Measurements from ENCODE around the gene ARL16.

The ARL16 gene

DNA sequence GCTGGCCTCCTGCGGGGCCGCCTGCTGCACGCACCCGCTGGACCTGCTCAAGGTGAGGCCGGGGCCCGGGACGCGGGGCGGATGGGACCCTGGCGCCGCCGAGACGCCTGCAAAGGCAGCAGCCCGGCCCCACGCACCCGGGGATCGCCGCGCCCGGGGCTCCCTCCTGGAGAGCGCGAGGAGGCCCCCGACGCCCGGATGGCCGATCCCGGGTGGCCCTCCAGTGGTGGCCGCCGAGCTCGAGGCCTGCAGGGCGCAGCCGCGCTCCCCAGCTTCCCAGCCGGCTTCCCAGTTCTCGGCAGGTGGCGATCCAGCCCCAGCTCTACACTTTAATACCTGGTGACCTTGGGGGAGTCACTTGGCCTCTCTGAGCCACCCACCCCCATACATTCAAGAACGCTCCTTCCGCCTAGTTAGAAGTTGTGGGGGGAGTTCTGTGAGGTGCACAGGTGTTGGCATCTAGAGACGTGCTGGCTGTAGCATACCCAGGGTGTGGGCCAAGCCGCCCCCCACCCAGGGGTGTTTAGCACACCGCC lies 28.9 kb upstream of the ARL16 start:
- peak in 1 of 2 experiments; percentile 39 for DNase-seq

DNA sequence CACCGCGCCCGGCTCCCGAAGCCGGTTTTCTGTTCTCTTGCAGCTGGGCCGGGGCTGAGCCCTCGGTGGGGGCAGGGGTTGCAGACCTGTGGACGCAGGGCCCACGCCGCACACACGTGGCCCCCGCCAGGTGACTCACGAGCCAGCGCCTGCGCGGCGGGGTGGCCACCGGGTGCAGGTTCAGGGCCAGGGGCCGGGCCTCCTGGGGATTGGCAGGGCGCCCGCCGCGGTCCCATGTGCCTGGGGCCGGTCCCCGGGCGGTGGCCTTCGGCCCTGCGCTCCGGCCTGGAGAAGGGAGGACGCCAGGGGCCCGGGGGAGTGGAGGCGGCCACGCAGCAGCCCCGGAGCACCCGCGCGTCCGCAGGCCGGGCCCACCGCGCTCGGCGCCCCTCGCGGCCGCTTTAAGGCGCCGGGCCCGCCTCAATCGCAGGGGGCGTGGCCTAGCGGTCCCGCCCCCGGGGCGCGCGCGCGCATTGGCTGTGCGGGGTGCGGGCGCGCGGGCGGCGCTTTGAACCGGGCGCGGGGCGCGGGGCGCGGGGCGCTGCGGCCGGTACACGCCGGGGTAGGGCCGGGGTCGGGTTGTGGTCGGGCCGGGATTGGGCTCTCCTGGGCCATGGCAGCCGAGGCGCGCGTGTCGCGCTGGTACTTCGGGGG lies 28.3 kb upstream of the ARL16 start, which contains the start of gene SLC25A10:
Gene SLC25A10, plus strand, starts transcription at position 471 of the 654 bp plus-strand sequence. Its CDS starts 143 bp downstream, at position 614.
- peak; percentile 63 to 89 for DNase-seq

DNA sequence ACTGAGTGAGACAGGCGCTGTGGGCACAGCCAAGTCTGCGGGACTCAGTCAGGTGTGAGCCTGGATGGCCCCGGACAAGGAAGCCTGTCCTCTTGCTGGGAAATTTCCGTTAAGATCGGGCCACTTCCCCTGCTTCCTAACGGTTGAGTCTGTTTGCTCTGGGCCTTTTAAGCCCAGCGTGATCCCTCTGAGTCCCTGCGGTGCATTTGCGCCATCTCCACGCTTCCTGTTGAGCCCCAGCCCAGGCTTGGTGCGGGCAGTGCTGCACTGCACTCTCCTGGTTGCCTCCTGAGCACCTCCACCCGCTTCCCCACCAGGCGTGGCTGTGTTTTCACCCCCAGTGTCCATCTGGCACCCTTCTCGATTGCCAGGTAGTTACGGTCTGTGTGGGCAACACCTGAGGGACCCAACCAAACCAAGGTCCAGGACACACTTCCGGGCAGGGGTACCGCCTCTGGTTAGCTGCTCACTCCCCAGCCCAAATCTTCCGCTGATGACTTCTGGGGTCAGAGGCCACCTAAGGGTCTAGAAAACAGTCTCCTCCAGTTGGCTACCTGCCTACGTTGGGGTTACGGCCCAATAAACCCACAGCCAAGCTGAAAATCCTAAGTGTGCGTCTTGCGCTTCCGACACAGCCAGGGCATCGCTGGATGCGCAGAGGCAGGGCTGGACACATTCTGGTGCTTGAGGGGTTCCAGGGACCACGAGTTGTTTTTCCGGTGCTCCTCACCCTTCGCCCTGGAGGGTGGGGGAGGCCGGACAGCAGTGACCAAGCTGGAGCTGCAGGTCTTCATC lies 27.1 kb upstream of the ARL16 start:
- DNase-seq, result no peak

DNA sequence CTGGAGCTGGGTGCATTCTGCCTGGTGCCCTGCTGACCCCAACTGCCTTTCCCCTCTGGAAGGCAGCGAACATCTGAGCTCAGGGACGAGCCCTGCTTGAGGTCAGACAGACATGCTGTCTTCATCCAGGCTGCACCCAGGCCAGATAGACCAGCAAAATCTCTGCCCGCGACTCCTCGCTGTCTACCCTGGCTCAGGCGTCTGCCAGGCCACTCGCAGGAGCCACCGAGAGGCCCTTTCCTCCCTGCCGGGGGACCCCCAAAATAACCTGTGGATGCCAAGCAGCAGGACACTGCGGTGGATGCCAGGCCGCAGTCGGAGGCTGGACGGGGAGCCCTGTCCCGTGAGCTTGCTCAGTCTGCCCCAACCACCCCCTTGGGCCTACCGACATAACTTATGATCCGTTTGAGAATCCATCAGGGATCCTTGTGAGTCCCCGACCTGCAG lies 25.2 kb upstream of the ARL16 start:
- DNase-seq, result no peak

DNA sequence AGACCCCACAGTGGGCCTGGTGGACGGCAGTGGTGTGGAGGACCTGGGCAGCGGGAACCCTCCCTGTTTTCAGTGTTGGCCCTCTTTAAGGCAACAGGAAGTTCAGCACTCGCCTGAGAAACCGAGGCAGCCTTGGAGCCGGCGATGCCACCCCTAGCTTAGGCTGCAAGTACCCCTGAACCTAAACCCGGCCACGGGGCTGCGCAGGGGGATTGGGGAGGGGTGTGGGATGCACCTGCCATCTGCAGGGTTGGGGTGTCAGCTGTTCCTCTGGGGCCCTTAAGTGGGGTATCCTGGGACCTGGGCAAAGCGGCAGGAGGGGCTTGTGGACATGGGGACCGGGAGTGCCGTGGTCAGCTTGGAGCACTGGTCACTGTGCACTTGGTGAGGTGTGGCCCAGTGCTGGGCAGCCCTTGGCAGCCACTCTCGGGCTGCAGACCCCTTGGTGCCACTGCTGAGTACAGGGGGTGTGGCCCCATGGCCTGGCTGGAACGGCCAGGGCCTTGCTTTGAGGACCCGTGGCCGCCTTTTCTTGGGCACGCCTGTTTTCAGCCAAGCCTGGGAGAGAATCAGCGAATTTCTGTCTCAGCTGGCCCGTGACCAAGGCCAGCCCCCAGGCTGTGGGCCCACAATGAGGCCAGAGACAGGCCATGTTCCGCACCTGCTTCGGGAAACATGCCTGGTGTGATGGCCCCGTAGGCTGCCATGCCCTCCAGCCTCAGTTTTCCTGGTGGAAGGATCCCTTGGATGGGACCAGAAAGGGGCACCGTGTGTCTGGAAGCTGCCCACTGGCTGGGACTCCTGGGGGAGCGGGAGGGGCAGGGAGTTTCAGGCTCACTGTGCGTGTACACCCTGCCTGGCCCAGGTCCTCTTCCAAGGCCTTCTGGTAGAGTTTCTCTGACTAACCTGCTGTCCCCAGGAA lies 24.4 kb upstream of the ARL16 start:
- no peak for DNase-seq

DNA sequence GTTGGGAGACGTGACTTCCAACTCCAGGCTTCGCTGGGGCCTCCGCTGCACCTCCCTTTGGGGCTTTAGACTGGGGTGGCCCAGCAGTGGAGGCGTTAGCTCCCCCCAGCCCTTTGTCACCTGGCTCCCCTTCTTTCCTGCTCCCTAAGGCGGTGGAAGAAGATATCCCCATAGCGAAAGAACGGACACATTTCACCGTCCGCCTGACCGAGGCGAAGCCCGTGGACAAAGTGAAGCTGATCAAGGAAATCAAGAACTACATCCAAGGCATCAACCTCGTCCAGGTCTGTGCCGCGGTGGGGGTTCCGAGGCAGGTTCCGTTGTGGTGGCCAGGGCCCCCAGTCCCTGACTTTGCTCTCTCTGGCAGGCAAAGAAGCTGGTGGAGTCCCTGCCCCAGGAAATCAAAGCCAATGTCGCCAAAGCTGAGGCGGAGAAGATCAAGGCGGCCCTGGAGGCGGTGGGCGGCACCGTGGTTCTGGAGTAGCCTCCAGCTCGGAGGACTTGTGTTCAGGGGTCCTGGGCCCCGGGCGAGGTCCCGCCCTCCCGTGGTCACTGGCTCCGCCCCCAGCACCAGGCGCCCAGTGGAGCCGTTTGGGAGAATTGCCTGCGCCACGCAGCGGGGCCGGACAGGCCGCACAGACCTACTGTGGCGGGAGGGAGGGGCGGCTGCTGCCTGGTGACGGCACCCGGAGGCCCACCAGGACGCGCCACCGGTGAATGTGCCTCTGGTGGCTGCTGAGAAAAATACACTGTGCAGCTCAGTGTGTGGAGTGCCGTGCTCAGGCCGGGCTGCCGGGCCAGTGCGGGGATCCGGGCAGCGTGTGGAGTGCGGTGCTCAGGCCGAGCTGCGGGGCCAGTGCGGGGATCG lies 23.4 kb upstream of the ARL16 start:
- DNase-seq, result no peak

DNA sequence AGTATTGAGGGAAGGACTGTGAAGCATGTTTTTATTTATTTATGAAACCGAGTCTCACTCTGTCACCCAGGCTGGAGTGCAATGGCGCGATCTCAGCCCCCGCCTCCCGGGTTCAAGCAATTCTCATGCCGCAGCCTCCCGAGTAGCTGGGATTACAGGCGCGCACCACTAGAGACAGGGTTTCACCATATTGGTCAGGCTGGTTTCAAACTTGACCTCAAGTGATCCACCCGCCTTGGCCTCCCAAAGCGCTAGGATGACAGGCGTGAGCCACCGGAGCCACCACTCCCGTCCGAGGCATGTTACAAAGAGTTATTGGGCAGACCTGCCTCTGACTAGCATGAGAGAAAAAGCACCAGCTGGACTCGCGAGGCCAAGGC lies 22.6 kb upstream of the ARL16 start:
- DNase-seq, result no peak

DNA sequence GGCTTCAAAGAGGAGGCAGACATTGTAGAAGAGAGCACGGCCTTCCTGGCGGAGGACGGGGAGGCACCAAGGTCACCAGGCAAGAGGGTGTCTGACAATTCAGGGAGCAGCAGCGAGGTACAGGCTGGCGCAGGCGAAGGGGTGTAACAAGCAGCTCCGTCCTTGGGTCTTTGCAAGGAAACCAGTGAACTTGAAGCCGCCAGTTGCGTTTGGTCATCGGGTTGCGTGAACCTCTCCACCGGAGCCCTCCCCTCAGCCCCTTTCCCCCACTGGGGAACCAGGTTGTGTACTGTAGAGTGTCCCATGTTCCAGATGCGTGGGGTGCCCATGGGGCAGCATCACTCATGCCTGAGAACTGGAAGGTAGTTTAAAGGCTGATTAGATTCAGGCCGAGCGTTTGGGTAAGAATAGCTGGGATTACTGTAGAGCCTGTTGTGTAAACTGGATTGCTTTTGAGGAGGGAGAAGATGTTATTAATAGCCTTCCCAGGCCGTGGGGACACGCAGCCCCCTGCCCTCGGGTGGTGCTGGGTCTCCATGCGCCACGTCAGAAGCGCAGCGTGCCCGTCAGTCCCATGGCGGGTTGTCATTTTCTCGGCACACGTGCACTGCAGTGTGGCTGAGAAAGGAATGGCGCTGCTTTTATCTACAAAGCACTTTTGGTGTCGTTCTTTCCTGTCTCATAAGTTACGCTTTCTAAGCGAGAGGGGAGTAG lies 22.1 kb upstream of the ARL16 start:
- no peak for DNase-seq

DNA sequence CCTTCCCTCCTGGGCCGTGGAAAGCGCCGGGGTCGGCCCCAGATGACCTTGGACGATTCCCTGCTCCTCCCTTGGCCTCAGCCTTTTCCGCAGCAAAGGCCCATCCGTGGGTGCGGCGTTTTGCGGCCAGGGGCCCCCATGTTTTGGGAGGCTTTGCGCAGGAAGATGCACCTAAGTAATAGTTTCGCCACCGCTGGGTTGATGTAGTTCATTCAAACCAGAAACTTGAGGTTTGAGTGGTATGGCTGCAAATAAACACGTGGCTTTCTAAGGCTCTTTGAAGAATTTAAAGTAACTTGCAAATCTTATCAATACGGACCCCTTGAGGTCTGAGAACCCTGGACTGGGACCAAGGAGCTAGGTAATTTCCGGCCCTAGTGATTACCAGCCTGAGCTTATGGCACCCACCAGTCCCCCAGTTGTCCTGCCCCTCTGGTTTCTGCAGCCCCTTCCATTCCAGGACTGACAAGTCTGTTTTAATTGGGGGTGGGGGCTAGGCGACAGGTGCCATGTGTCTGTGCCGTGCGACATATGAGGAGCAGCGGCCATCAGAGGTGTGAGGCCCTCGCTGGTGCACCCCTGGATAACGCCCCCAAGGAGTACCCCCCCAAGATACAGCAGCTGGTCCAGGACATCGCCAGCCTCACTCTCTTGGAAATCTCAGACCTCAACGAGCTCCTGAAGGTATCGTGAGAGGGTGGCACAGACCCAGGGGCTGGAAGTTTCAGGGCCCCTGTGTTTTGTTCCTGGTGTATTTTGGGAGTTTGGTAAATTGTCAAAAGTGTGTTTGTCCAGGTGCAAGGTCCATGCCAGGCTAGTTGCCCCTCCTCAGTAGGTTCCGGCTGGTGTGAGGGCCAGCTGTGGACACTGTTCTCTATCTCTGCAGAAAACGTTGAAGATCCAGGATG lies 20.4 kb upstream of the ARL16 start:
- no peak for DNase-seq

DNA sequence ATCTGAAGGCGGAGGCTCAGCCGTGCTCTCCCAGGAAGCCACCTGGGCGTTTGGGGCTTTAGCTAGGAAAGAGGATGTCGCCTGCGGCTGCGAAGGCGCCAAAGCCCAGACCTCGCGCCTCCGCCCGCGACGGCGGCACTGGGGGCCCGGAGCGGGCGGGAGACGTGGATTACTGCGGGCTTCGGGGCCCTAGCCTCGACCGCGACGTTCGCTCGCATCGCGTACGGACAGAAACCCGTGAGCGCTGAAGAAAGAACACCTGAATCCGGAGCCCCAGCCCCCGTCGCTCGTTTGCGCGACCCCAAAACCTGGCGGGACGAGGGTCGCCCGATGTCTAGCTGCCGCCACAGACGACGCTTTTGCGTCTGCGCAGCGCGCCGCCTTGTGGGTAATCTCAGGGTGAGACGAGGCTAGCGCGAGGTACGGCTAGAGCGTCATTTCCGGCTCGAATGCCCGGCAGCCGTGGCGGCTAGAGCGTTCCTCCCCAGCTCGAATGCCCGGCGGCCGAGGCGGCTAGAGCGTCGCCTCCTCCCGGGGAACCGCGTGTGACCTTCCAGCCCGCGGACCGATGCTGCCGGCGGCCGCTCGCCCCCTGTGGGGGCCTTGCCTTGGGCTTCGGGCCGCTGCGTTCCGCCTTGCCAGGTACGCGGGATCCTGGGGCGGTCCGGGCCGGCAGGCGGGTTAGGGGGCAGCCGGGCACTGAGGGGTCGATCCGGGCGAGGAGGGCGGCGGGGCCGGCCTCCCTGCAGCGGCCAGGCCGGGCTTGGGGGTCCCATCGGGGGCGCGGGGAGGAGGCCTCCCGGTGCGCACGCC lies 19.5 kb upstream of the ARL16 start, which contains the start of gene MRPL12:
Gene MRPL12, plus strand, starts transcription at position 434 of the 813 bp plus-strand sequence. Its CDS starts 135 bp downstream, at position 569.
- DNase-seq, result peak; percentile 86 to 96

DNA sequence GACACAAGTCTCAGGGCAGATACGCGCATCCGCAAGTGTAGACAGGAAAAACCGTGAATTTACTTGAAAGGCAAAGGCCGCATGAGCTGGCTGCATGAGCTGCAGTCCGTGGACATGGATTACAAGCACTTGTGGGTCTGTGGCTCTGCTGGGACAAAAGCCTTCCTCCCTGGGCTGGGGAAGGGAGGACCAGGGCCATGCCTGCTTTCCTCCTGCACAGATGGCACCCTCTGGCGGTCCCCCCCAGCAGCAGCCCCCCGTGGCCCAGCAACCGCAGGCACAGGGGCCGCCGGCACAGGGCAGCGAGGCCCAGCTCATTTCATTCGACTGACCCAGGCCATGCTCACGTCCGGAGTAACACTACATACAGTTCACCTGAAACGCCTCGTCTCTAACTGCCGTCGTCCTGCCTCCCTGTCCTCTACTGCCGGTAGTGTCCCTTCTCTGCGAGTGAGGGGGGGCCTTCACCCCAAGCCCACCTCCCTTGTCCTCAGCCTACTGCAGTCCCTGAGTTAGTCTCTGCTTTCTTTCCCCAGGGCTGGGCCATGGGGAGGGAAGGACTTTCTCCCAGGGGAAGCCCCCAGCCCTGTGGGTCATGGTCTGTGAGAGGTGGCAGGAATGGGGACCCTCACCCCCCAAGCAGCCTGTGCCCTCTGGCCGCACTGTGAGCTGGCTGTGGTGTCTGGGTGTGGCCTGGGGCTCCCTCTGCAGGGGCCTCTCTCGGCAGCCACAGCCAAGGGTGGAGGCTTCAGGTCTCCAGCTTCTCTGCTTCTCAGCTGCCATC lies 17.9 kb upstream of the ARL16 start:
- DNase-seq, result no peak

DNA sequence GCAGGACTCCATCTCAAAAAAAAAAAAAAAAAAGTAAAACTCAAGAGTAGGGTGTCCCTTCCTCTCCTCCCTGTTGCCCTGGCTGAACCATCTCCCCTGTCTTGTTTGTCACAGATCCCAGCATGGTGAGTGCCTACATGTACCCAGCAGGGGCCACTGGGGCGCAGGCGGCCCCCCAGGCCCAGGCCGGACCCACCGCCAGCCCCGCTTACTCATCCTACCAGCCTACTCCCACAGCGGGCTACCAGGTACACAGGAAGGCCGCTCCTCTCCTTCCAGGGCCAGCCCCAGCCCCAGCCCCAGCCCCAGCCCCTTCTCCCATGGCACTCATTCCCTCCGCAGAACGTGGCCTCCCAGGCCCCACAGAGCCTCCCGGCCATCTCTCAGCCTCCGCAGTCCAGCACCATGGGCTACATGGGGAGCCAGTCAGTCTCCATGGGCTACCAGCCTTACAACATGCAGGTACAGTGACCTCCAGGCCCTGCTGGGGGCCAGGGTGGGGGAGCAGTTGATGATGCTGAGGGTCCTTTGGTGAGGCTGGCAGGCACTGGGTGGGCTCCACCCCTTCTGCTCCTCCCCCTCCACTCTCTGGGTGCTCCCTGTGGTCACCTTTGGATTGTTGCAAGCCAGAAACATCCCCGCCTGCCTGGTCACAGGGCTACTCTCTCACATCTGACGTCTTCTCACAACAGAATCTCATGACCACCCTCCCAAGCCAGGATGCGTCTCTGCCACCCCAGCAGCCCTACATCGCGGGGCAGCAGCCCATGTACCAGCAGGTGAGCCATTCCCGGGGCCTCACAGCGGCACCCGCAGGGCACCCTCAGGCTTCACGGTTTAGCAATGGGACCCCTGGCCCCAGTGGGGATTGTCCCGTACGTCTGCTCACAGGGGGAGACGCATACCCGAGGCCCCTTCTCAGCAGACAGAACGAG lies 17.0 kb upstream of the ARL16 start:
- DNase-seq, result no peak

DNA sequence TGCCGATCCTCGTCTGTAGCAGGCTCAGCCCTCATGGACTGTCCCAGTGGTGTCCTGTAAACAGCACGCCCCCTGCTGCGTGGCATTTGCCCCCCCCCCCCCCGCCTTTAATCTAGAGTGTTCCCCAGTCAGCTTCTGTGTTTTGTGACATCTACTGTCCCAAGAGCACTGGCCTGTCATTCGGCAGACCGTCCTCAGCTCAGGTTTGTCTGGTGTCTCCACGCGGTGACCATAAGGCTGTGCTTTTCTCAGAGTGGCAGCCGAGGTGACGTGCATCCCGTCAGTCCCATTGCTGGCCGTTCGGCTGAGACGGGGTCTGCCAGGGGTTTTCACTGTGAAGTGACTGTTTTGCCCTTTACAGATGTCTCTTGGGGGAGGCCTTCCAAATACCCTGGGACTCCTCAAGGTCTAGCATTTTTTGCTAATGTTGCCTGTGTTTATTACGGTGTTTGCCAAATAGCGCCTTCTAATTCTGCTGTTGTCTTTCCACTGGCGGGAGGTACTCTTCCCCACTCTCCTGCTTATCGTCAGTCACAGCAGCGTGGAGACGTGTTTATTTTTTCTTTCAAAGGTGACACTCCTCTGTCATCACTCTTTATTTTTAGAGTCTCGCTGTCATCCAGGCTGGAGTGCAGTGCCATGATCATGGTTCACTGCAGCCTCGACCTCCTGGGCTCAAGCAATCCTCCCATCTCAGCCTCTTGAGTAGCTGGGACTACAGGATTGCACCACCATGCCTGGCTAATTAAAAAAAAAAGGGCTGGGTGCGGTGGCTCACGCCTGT lies 13.9 kb upstream of the ARL16 start:
- DNase-seq, result no peak

DNA sequence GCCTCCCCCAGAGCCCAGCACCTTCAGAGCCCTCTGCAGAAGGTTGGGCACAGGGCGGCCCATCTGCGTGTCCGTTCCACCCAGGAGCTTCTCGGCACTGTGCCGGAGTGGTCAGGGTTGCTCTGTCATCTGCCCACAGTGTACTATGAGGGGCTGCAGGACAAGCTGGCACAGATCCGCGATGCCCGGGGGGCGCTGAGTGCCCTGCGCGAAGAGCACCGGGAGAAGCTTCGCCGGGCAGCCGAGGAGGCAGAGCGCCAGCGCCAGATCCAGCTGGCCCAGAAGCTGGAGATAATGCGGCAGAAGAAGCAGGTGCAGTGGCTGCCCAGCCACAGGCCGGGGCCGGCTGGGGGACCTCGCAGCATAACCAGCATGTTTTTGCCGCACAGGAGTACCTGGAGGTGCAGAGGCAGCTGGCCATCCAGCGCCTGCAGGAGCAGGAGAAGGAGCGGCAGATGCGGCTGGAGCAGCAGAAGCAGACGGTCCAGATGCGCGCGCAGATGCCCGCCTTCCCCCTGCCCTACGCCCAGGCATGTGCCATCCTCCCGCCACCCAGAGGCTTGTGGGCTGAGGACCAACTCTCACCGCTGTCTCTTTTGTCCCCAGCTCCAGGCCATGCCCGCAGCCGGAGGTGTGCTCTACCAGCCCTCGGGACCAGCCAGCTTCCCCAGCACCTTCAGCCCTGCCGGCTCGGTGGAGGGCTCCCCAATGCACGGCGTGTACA lies 12.8 kb upstream of the ARL16 start:
- DNase-seq, result no peak

DNA sequence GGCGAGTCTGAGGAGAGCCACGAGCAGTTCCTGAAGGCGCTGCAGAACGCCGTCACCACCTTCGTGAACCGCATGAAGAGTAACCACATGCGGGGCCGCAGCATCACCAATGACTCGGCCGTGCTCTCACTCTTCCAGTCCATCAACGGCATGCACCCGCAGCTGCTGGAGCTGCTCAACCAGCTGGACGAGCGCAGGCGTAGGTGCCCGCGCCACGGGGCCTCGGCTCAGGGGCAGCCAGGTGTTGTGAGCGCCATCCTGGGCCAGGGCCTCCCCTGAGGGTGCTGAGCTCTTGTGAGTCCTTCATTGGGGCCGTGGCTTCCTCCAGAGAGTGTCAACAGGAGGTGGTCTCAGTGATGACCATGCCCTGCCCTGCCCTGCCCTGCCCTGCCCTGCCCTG lies 12.2 kb upstream of the ARL16 start:
- no peak for DNase-seq

DNA sequence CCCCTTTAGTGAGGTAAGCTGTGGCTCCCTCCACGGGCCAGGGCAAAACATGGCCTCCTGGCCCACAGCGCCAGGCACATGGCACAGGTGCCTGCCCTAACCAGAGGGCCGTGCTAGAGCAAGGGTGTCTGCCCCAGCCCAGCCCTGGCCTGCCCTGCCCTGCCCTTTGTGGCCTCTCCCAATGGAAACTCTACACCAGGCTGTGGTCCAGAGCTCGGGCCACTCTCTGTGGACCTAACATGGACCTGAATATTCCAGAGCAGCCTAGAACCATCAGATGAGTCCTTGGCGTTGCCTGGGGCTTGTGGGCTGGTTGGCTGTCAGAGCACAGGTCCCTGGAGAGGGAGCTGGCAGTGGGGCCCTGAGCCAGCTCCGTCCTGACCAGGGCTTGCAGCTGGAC lies 11.6 kb upstream of the ARL16 start:
- DNase-seq, result no peak

Data from NCI-H446 (cell line).